ENCODE measurements around the gene TNS3.

TNS3 gene

GRCh38 chr7:47326808-47327207 lies 255.1 kb downstream of the TNS3 start:
- Histone ChIP-seq H3K4me3 (ENCODE audit: low read length) (peak overlapping the region; percentile 58), H3K36me3 (ENCODE audit: insufficient read depth, low read length) (peaks cover 52% of the 10 kb centered on the region), H3K9me3 (replicated peaks; ENCODE audit: low read length) (no peaks in the 10 kb centered on the region), H3K4me1 (ENCODE audit: control insufficient read depth, insufficient read depth, low read length) (peaks cover 46% of the 10 kb centered on the region), H3K27me3 (ENCODE audit: control insufficient read depth, insufficient read depth, low read length) (no peaks in the 10 kb centered on the region), H3K9ac (ENCODE audit: low read depth, low read length) (peak overlapping the region; percentile 25), H3K4me2 (ENCODE audit: low read length) (peak overlapping the region; percentile 77)

- Histone ChIP-seq H3K4me3 (ENCODE audit: low read length) (peak overlapping the region; percentile 29), H3K4me1 (ENCODE audit: control insufficient read depth, insufficient read depth, low read length) (peaks cover 46% of the 10 kb centered on the region)
These were observed 255.7 kb downstream of the TNS3 start for GRCh38 chr7:47326220-47326619.

GRCh38 chr7:47325337-47325736 lies 256.6 kb downstream of the TNS3 start:
- no peaks in the 10 kb centered on the region for H3K9me3 ChIP-seq (replicated peaks; ENCODE audit: low read length)
- H3K36me3 ChIP-seq (ENCODE audit: insufficient read depth, low read length), result peaks cover 57% of the 10 kb centered on the region
- no peak overlapping the region for H3K4me3 ChIP-seq (ENCODE audit: low read length)
- no peaks in the 10 kb centered on the region for H3K27me3 ChIP-seq (ENCODE audit: control insufficient read depth, insufficient read depth, low read length)
- H3K4me1 ChIP-seq (ENCODE audit: control insufficient read depth, insufficient read depth, low read length), result peaks cover 46% of the 10 kb centered on the region
- no peak overlapping the region for H3K4me2 ChIP-seq (ENCODE audit: low read length)
- H3K9ac ChIP-seq (ENCODE audit: low read depth, low read length), result no peak overlapping the region

More at GRCh38 chr7:47326220-47326619, 255.7 kb downstream of the TNS3 start:
- H3K36me3 ChIP-seq (ENCODE audit: insufficient read depth, low read length), result peaks cover 50% of the 10 kb centered on the region
- H3K27me3 ChIP-seq (ENCODE audit: control insufficient read depth, insufficient read depth, low read length), result no peaks in the 10 kb centered on the region
- H3K4me2 ChIP-seq (ENCODE audit: low read length), result peak overlapping the region; percentile 77
- no peaks in the 10 kb centered on the region for H3K9me3 ChIP-seq (replicated peaks; ENCODE audit: low read length)
- H3K9ac ChIP-seq (ENCODE audit: low read depth, low read length), result no peak overlapping the region

GRCh38 chr7:47323904-47324303 lies 258.0 kb downstream of the TNS3 start:
- Histone ChIP-seq H3K9me3 (replicated peaks; ENCODE audit: low read length) (no peaks in the 10 kb centered on the region), H3K4me3 (ENCODE audit: low read length) (no peak overlapping the region), H3K9ac (ENCODE audit: low read depth, low read length) (no peak overlapping the region), H3K4me1 (ENCODE audit: control insufficient read depth, insufficient read depth, low read length) (peaks cover 37% of the 10 kb centered on the region), H3K27me3 (ENCODE audit: control insufficient read depth, insufficient read depth, low read length) (no peaks in the 10 kb centered on the region), H3K36me3 (ENCODE audit: insufficient read depth, low read length) (peaks cover 57% of the 10 kb centered on the region), H3K4me2 (ENCODE audit: low read length) (no peak overlapping the region)

GRCh38 chr7:47322731-47323130 lies 259.2 kb downstream of the TNS3 start:
- Histone ChIP-seq H3K27me3 (ENCODE audit: control insufficient read depth, insufficient read depth, low read length) (no peaks in the 10 kb centered on the region), H3K36me3 (ENCODE audit: insufficient read depth, low read length) (peaks cover 68% of the 10 kb centered on the region), H3K9ac (ENCODE audit: low read depth, low read length) (no peak overlapping the region), H3K4me1 (ENCODE audit: control insufficient read depth, insufficient read depth, low read length) (peaks cover 25% of the 10 kb centered on the region), H3K9me3 (replicated peaks; ENCODE audit: low read length) (no peaks in the 10 kb centered on the region), H3K4me2 (ENCODE audit: low read length) (no peak overlapping the region), H3K4me3 (ENCODE audit: low read length) (no peak overlapping the region)

- H3K9ac ChIP-seq (ENCODE audit: low read depth, low read length), result no peak overlapping the region
- no peak overlapping the region for H3K4me2 ChIP-seq (ENCODE audit: low read length)
- peaks cover 11% of the 10 kb centered on the region for H3K4me1 ChIP-seq (ENCODE audit: control insufficient read depth, insufficient read depth, low read length)
- H3K36me3 ChIP-seq (ENCODE audit: insufficient read depth, low read length), result peaks cover 59% of the 10 kb centered on the region
- no peaks in the 10 kb centered on the region for H3K27me3 ChIP-seq (ENCODE audit: control insufficient read depth, insufficient read depth, low read length)
- no peak overlapping the region for H3K4me3 ChIP-seq (ENCODE audit: low read length)
- H3K9me3 ChIP-seq (replicated peaks; ENCODE audit: low read length), result no peaks in the 10 kb centered on the region
These were observed 261.6 kb downstream of the TNS3 start for GRCh38 chr7:47320296-47320695.

- H3K9ac ChIP-seq (ENCODE audit: low read depth, low read length), result no peak overlapping the region
- peaks cover 25% of the 10 kb centered on the region for H3K4me1 ChIP-seq (ENCODE audit: control insufficient read depth, insufficient read depth, low read length)
- no peaks in the 10 kb centered on the region for H3K27me3 ChIP-seq (ENCODE audit: control insufficient read depth, insufficient read depth, low read length)
- no peak overlapping the region for H3K4me2 ChIP-seq (ENCODE audit: low read length)
- H3K4me3 ChIP-seq (ENCODE audit: low read length), result no peak overlapping the region
- H3K36me3 ChIP-seq (ENCODE audit: insufficient read depth, low read length), result peaks cover 65% of the 10 kb centered on the region
- no peaks in the 10 kb centered on the region for H3K9me3 ChIP-seq (replicated peaks; ENCODE audit: low read length)
These were observed 263.3 kb downstream of the TNS3 start for GRCh38 chr7:47318395-47319182.

DNA sequence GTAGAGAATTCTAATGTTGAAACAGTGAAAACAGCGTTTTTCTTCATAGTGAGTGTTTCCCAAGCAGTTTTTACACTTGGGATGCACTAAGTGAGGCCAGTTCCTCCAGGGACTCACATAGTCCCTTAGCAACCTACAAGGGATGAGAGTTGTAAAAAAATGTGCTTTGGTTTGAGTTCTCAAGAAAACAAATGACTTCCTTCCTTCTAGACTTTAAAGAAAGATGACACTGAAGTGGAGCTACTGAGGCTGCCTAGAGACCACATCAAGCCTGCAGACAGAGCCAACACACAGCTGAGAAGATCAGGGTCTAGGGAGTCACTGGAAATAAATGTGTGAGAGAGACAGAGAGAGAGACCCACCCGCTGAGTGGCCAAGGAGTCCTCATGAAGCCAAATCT lies 264.4 kb downstream of the TNS3 start:
- H3K4me1 ChIP-seq (ENCODE audit: control insufficient read depth, insufficient read depth, low read length), result peaks cover 25% of the 10 kb centered on the region
- H3K4me2 ChIP-seq (ENCODE audit: low read length), result no peak overlapping the region
- H3K27me3 ChIP-seq (ENCODE audit: control insufficient read depth, insufficient read depth, low read length), result no peaks in the 10 kb centered on the region
- no peaks in the 10 kb centered on the region for H3K9me3 ChIP-seq (replicated peaks; ENCODE audit: low read length)
- H3K4me3 ChIP-seq (ENCODE audit: low read length), result no peak overlapping the region
- H3K36me3 ChIP-seq (ENCODE audit: insufficient read depth, low read length), result peaks cover 61% of the 10 kb centered on the region
- no peak overlapping the region for H3K9ac ChIP-seq (ENCODE audit: low read depth, low read length)

GRCh38 chr7:47314728-47315607 lies 266.9 kb downstream of the TNS3 start:
- H3K9me3 ChIP-seq (replicated peaks; ENCODE audit: low read length), result no peaks in the 10 kb centered on the region
- H3K4me3 ChIP-seq (ENCODE audit: low read length), result peak overlapping the region; percentile 9
- H3K27me3 ChIP-seq (ENCODE audit: control insufficient read depth, insufficient read depth, low read length), result no peaks in the 10 kb centered on the region
- peak overlapping the region; percentile 46 for H3K4me2 ChIP-seq (ENCODE audit: low read length)
- H3K4me1 ChIP-seq (ENCODE audit: control insufficient read depth, insufficient read depth, low read length), result peaks cover 25% of the 10 kb centered on the region
- peaks cover 49% of the 10 kb centered on the region for H3K36me3 ChIP-seq (ENCODE audit: insufficient read depth, low read length)
- peak overlapping the region; percentile 24 for H3K9ac ChIP-seq (ENCODE audit: low read depth, low read length)

DNA sequence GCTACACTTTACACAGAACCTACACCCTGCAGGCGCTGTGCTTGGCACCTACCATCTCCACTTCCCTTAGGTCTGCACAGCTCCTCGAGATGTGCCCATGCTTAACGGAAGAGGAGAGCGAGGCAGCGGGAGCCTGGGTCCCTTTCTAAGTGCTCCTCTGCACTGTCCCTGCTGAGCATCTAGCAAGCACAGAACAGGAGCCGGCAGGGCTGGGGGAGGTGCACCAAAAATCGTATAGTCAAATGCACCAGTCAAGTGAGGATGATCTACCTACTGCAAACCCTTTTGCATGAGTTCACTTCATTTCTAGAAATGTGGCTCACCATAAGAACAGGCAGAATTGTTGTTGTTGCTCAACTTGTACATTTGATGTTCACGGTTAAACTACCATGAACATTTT lies 267.7 kb downstream of the TNS3 start:
- Histone ChIP-seq H3K4me1 (ENCODE audit: control insufficient read depth, insufficient read depth, low read length) (peaks cover 25% of the 10 kb centered on the region), H3K9ac (ENCODE audit: low read depth, low read length) (no peak overlapping the region), H3K4me3 (ENCODE audit: low read length) (no peak overlapping the region), H3K27me3 (ENCODE audit: control insufficient read depth, insufficient read depth, low read length) (no peaks in the 10 kb centered on the region), H3K9me3 (replicated peaks; ENCODE audit: low read length) (no peaks in the 10 kb centered on the region), H3K36me3 (ENCODE audit: insufficient read depth, low read length) (peaks cover 49% of the 10 kb centered on the region), H3K4me2 (ENCODE audit: low read length) (no peak overlapping the region)

GRCh38 chr7:47313564-47313963 lies 268.3 kb downstream of the TNS3 start:
- Histone ChIP-seq H3K4me1 (ENCODE audit: control insufficient read depth, insufficient read depth, low read length) (peaks cover 25% of the 10 kb centered on the region), H3K27me3 (ENCODE audit: control insufficient read depth, insufficient read depth, low read length) (no peaks in the 10 kb centered on the region), H3K9me3 (replicated peaks; ENCODE audit: low read length) (no peaks in the 10 kb centered on the region), H3K4me2 (ENCODE audit: low read length) (no peak overlapping the region), H3K36me3 (ENCODE audit: insufficient read depth, low read length) (peaks cover 44% of the 10 kb centered on the region), H3K4me3 (ENCODE audit: low read length) (no peak overlapping the region), H3K9ac (ENCODE audit: low read depth, low read length) (no peak overlapping the region)

Measured in skeletal muscle satellite cell (primary cell).